RWPE2 (cell line): ENCODE data around the gene NOVA1.

Source experiments
- ATAC-seq: fragments of 200-7000 bp; cut with Tn5 transposase; 3 replicates; pipeline ENCODE4 v1.9.1; 2021; ENCODE audit warnings: low read depth
- DNase-seq: peaks from one replicate; pipeline ENCODE4 v3.0.0-alpha.2; 2020; ENCODE audit warnings: low spot score
- H3K27ac ChIP-seq: fragments of 450-650 bp; 2 replicates; pipeline ENCODE4 v1.5.1; 2017; ENCODE audit warnings: mild to moderate bottlenecking; ENCODE audit not compliant: poor library complexity, severe bottlenecking
- H3K27me3 ChIP-seq: fragments of 250-450 bp; sonication (Bioruptor Pico); 2 replicates; pipeline ENCODE4 v1.5.1; 2021; ENCODE audit warnings: mild to moderate bottlenecking, moderate library complexity; ENCODE audit not compliant: insufficient read depth, poor library complexity, severe bottlenecking
- H3K36me3 ChIP-seq: fragments of 250-450 bp; sonication (Bioruptor Pico); 2 replicates; pipeline ENCODE4 v1.5.1; 2020; ENCODE audit warnings: low read depth, mild to moderate bottlenecking, moderate library complexity
- H3K4me1 ChIP-seq: fragments of 250-450 bp; sonication (Bioruptor Pico); 2 replicates; pipeline ENCODE4 v1.5.1; 2021; ENCODE audit warnings: mild to moderate bottlenecking, moderate library complexity; ENCODE audit not compliant: insufficient read depth, poor library complexity, severe bottlenecking
- H3K4me3 ChIP-seq: fragments of 250-450 bp; sonication (Bioruptor Pico); 2 replicates; pipeline ENCODE4 v1.5.1; 2021; ENCODE audit warnings: mild to moderate bottlenecking, moderate library complexity; ENCODE audit not compliant: severe bottlenecking
- H3K9me3 ChIP-seq: fragments of 250-450 bp; sonication (Bioruptor Pico); 2 replicates; pipeline ENCODE4 v1.5.1; 2021; ENCODE audit warnings: mild to moderate bottlenecking, moderate library complexity; ENCODE audit not compliant: severe bottlenecking
- CTCF ChIP-seq: fragments of 450-650 bp; IDR thresholded peaks from one replicate; pipeline ENCODE4 v1.5.1; 2017; ENCODE audit warnings: mild to moderate bottlenecking, moderate library complexity; ENCODE audit not compliant: poor library complexity, severe bottlenecking

The NOVA1 gene

GRCh38 chr14:26597071-26597588 lies 703 bp downstream of the NOVA1 start:
- no peaks in the 10 kb centered on the region for H3K36me3 ChIP-seq
- H3K4me3 ChIP-seq, result no peak overlapping the region
- peaks cover 86% of the 10 kb centered on the region for H3K27me3 ChIP-seq
- H3K4me1 ChIP-seq, result no peaks in the 10 kb centered on the region
- no peaks in the 10 kb centered on the region for H3K9me3 ChIP-seq
- no peak overlapping the region for H3K27ac ChIP-seq
- ATAC-seq, result no peak
- no peak for DNase-seq
- TF ChIP-seq CTCF, result no peak

- H3K4me3 ChIP-seq, result no peak overlapping the region
- no peaks in the 10 kb centered on the region for H3K4me1 ChIP-seq
- H3K9me3 ChIP-seq, result no peaks in the 10 kb centered on the region
- no peaks in the 10 kb centered on the region for H3K36me3 ChIP-seq
- no peak for TF ChIP-seq CTCF
- peaks cover 88% of the 10 kb centered on the region for H3K27me3 ChIP-seq
- no peak for ATAC-seq
- H3K27ac ChIP-seq, result no peak overlapping the region
- no peak for DNase-seq
Observed at GRCh38 chr14:26596543-26597061, 1.2 kb downstream of the NOVA1 start.

- H3K4me3 ChIP-seq, result no peak overlapping the region
- no peaks in the 10 kb centered on the region for H3K9me3 ChIP-seq
- no peaks in the 10 kb centered on the region for H3K4me1 ChIP-seq
- peaks cover 89% of the 10 kb centered on the region for H3K27me3 ChIP-seq
- TF ChIP-seq CTCF, result no peak
- no peak overlapping the region for H3K27ac ChIP-seq
- no peak for DNase-seq
- no peak for ATAC-seq
- H3K36me3 ChIP-seq, result no peaks in the 10 kb centered on the region
Observed at GRCh38 chr14:26595926-26596542, 1.8 kb downstream of the NOVA1 start.

- Histone ChIP-seq H3K9me3 (no peaks in the 10 kb centered on the region), H3K36me3 (no peaks in the 10 kb centered on the region), H3K27ac (no peak overlapping the region), H3K27me3 (peaks cover 87% of the 10 kb centered on the region), H3K4me3 (no peak overlapping the region), H3K4me1 (no peaks in the 10 kb centered on the region)
- no peak for TF ChIP-seq CTCF
- DNase-seq, result no peak
- no peak for ATAC-seq
Observed at GRCh38 chr14:26594756-26595545, 2.9 kb downstream of the NOVA1 start.

GRCh38 chr14:26594148-26594547 lies 3.7 kb downstream of the NOVA1 start:
- Histone ChIP-seq H3K4me3 (no peak overlapping the region), H3K36me3 (no peaks in the 10 kb centered on the region), H3K27ac (no peak overlapping the region), H3K27me3 (peaks cover 86% of the 10 kb centered on the region), H3K4me1 (no peaks in the 10 kb centered on the region), H3K9me3 (no peaks in the 10 kb centered on the region)
- DNase-seq, result no peak
- TF ChIP-seq CTCF, result no peak
- no peak for ATAC-seq
